Stomach (tissue), 4 donors: Measurements from ENCODE around the gene HBQ1.
"Not testable (repeated sequence)": the region's sequence is repeated elsewhere in the genome, so short reads cannot be mapped to it uniquely, and the experiment has no call there.

Experiments
- CTCF ChIP-seq, 7 experiments: fragments of 450-650 bp in 4 of 7; fragments of 200-600 bp in 3 of 7; sonication (generic) in 3 of 7; IDR thresholded peaks; one replicate each; pipeline ENCODE4 v1.5.1; 2016 to 2019; ENCODE audit warnings: antibody characterized with exemption in 7 of 7, control low read depth in 2 of 7, mild to moderate bottlenecking in 1 of 7
- EP300 ChIP-seq: sonication (generic); formaldehyde crosslinking; IDR thresholded peaks from one replicate; pipeline ENCODE4 v1.6.1; 2017; ENCODE audit warnings: antibody characterized with exemption

GRCh38 chr16:204046-204445 lies 23.8 kb downstream of the HBQ1 start:
- not testable (repeated sequence) for TF ChIP-seq CTCF (IDR thresholded peaks at IDR 0.05); EP300
